T-helper 22 cell (primary cell): ENCODE results near the gene PTPRE.

Experiments used
- DNase-seq: peaks from one replicate; pipeline ENCODE4 v3.0.0-alpha.2; 2020; ENCODE audit warnings: low read depth

The PTPRE gene

DNA sequence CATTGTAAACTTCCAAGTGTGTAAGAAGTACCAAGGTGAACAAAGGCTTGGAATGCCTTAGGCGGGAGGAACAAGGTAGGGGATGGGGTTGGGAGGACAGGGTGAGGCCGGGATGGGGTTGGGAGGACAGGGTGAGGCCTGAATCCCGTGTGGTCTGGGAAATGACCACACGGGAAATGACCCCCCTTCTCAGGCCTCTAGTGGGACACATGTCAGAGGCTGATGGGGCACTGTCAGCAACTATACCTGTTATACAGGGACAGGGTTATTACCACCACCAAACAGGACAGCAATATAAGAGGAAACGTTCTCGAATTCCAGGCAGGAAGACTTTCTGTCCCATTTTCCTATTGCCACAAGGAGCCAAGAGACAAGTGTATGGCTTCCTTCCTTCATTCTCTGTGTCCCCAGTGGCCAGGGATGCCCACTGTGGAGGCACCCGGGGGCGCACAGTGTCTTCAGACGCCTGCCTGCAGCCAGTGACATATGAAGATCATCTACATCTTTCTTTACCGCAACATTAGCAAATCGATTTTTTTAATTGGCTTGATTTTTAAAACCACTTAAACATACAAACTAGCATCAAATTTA lies 218.0 kb downstream of the PTPRE start:
- DNase-seq = no peak

DNA sequence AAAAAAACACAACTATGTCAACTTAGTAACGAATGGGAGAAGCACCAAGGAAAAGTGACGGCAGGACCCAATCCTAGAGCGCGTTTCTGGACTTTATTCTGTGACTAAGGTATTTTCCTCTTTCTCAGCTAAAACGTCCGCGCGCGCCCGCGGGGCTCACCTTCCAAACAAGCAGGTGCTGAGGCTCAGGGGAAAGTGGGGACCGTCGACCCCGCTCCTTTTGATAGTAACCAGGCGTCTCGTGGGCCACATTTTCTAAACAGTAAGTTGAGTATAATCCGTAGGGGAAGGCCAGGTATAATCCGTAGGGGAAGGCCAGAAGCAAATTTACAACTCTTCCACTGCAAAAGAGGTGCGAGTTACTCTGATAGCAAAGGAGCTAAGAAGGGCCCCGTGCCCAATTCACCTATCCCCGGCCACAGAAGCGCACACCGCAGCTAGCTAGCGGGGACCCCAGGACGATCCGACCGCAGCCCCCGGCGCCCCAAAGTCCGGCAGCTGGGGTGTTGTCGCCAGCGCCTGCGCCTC lies 218.6 kb downstream of the PTPRE start:
- no peak for DNase-seq

DNA sequence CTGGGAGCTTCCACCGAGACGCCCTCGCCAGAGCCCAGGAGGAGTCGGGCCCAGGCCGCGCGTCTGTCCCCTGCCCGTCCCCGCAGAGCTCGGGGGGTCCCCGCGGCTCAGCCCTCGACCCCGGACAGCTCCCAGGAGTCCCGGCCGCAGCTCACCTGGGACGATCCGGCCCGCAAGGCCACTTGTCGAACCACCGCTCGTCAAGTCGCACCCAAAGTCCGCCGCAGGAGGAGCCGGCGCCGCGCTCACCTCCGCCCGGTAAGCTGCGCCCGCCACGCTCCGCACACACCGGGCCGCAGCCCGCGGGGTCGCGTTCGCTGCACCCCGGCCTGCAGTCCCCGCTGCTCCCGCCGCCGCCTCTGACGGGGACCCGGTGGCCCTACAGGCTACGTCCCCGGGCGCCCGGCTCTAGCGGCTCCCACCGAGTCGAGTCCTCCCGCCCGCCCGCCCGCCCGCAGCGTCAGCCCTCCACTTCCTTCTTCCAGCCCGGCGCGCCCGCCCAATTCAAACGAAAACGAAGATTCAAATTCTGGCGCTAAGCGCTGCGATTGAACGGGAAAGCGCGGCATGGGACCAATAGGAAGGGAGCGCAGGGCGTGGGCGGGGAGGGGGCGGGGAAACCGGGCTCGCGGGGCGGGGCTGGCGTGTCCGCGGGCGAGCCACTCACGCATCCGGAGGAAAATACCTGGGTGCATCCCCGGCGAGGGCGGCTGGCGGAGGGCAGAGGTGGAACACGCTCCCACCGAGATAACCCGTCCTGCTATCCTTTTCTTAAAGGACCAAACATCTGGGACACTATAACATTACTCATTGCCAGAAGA lies 219.3 kb downstream of the PTPRE start, which contains the start of gene MKI67:
MKI67 (minus strand) TSS at position 480 of the 821 bp plus-strand sequence. CDS start 756 bp downstream, outside the sequence.
- DNase-seq = peak; percentile 79

DNA sequence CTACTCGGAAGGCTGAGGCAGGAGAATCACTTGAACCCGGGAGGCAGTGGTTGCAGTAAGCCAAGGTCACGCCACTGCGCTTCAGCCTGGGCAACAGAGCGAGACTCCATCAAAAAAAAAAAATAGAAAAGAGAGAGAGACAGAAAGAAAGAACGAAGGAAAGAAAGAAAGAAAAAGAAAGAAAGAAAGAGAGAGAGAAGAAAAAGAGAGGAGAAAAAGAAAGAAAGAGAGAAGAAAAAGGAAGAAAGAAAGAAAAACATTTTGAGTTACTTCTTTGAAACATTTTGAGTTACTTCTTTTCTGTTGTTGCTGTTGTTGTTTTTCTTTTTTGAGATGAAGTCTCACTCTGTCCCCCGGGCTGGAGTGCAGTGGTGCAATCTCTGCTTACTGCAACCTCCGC lies 221.7 kb downstream of the PTPRE start:
- DNase-seq = no peak

DNA sequence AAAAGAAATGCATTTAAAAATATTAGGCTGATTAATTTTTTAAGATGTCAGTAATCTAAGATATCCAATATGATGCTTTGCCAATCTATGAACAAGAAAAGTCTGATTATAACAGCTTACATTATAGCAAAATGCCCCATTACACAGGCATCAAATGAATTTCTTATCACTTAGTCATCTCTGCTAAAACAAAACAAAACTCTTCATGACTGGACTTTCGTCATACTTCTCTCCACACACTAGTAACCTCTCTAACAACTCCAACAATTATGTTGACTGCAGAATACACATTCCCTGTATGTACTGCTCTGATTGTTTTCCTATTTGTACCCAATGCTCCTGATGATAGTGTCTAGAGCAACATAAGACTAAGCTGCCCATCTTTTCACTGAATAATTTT lies 223.1 kb downstream of the PTPRE start:
- no peak for DNase-seq
